Measurements from ENCODE around the gene MPZ.
"Not testable (repeated sequence)": the region's sequence is repeated elsewhere in the genome, so short reads cannot be mapped to it uniquely, and the experiment has no call there.

Gene MPZ

DNA sequence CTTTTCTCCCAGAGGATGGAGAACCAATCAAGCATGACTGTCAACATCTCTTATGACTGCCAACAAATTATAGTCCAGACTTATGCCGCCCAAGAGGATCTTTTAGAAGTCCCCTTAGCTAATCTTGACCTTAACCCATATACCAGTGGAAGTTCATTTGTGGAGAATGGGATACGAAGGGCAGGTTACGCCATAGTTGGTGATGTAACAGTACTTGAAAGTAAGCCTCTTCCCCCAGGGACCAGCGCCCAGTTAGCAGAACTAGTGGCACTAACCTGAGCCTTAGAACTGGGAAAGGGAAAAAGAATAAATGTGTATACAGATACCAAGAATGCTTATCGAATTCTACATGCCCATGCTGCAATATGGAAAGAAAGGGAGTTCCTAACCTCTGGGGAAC lies 54.5 kb downstream of the MPZ start:
- not testable (repeated sequence) for DNase-seq (ENCODE audit: low read depth)

Measured in non-pigmented ciliary epithelial cell (primary cell).